Head of caudate nucleus (tissue), 42 donors: Measurements from ENCODE around the gene UFD1.

Source experiments
- DNase-seq, 42 donors: peaks; one replicate each; pipeline versions ENCODE4 v3.0.0 to v3.0.0-alpha.2; 2020 to 2021; ENCODE audit warnings: mixed read lengths in 7 of 42
- intact Hi-C: fragments of 100-400 bp; cut with DNase I; formaldehyde crosslinking; loops from one replicate; pipeline ENCODE4 v1.15.0; 2022

Gene UFD1

GRCh38 chr22:19517919-19518611 is 39.1 kb upstream of the UFD1 start:
- DNase-seq, result peak in 4 of 42 donors; percentile 12 to 32 (median 24)
- intact Hi-C loops, result no loop called here

GRCh38 chr22:19517171-19517500 is 38.1 kb upstream of the UFD1 start:
- DNase-seq, result peak in 3 of 42 donors; percentile 7 to 33 (median 12)
- intact Hi-C loops, result no loop called here

GRCh38 chr22:19516378-19517170 is 37.6 kb upstream of the UFD1 start:
- intact Hi-C loops, result no loop called here
- peak in 3 of 42 donors; percentile 8 to 19 (median 19) for DNase-seq

- peak in 3 of 42 donors; percentile 8 to 22 (median 12) for DNase-seq
- intact Hi-C loops, result no loop called here
These were observed 36.8 kb upstream of the UFD1 start for GRCh38 chr22:19515654-19516377.

GRCh38 chr22:19514831-19515565 is 36.0 kb upstream of the UFD1 start:
- intact Hi-C loops, result no loop called here
- DNase-seq, result peak in 3 of 42 donors; percentile 0 to 22 (median 18)

- intact Hi-C loops, result no loop called here
- no peak for DNase-seq
These were observed 34.8 kb upstream of the UFD1 start for GRCh38 chr22:19513823-19514222.

- DNase-seq, result no peak
- intact Hi-C loops, result no loop called here
These were observed 31.9 kb upstream of the UFD1 start for GRCh38 chr22:19510919-19511341.

- intact Hi-C loops, result no loop called here
- DNase-seq, result peak in 2 of 42 donors; percentile 3 to 7
These were observed 30.9 kb upstream of the UFD1 start for GRCh38 chr22:19509923-19510322.

- DNase-seq, result peak in 1 of 42 donors; percentile 10
- intact Hi-C loops, result no loop called here
These were observed 30.2 kb upstream of the UFD1 start for GRCh38 chr22:19509191-19509590.

- intact Hi-C loops, result no loop called here
These were observed 29.2 kb upstream of the UFD1 start for GRCh38 chr22:19508024-19508776.

GRCh38 chr22:19507534-19507861 is 28.5 kb upstream of the UFD1 start:
- peak in 1 of 42 donors; percentile 11 for DNase-seq
- intact Hi-C loops, result no loop called here

More at GRCh38 chr22:19508024-19508776, 29.2 kb upstream of the UFD1 start:
- peak in 2 of 42 donors; percentile 15 to 17 for DNase-seq

GRCh38 chr22:19506212-19506611 is 27.2 kb upstream of the UFD1 start:
- intact Hi-C loops, result no loop called here
- peak in 2 of 42 donors; percentile 8 to 12 for DNase-seq

- DNase-seq, result peak in 2 of 42 donors; percentile 5
- intact Hi-C loops, result no loop called here
These were observed 26.7 kb upstream of the UFD1 start for GRCh38 chr22:19505735-19506126.

- intact Hi-C loops, result no loop called here
- peak in 3 of 42 donors; percentile 3 to 23 (median 3) for DNase-seq
These were observed 26.1 kb upstream of the UFD1 start for GRCh38 chr22:19504900-19505734.

GRCh38 chr22:19503869-19504268 is 24.9 kb upstream of the UFD1 start:
- intact Hi-C loops, result no loop called here
- DNase-seq, result peak in 3 of 42 donors; percentile 11 to 41 (median 21)

- DNase-seq, result peak in 1 of 42 donors; percentile 9
- intact Hi-C loops, result no loop called here
These were observed 24.4 kb upstream of the UFD1 start for GRCh38 chr22:19503367-19503766.

- peak in 1 of 42 donors; percentile 15 for DNase-seq
- intact Hi-C loops, result no loop called here
These were observed 23.0 kb upstream of the UFD1 start for GRCh38 chr22:19501897-19502447.
